GM19395 (cell line): ENCODE results near the gene TRIM40.
"Not testable (repeated sequence)": the region's sequence is repeated elsewhere in the genome, so short reads cannot be mapped to it uniquely, and the experiment has no call there.

ENCODE experiments used
- ATAC-seq: cut with Tn5 transposase; IDR thresholded peaks from one replicate; pipeline ENCODE4 v1.9.1; 2021; ENCODE audit warnings: mild to moderate bottlenecking, moderate library complexity; ENCODE audit not compliant: unreplicated experiment

TRIM40 gene

GRCh38 chr6:30162265-30163089, 26.5 kb downstream of the TRIM40 start:
- no peak for ATAC-seq

GRCh38 chr6:30163090-30163917, 27.4 kb downstream of the TRIM40 start, which contains the start of gene TRIM15:
Gene TRIM15, plus strand, starts transcription at chr6:30163546. Its CDS starts 139 bp downstream, at chr6:30163685.
- ATAC-seq = no peak

GRCh38 chr6:30163918-30164654, 28.1 kb downstream of the TRIM40 start:
- no peak for ATAC-seq

- no peak for ATAC-seq
These were observed 28.8 kb downstream of the TRIM40 start for GRCh38 chr6:30164714-30165113.

GRCh38 chr6:30165238-30165637, 29.3 kb downstream of the TRIM40 start:
- not testable (repeated sequence) for ATAC-seq

GRCh38 chr6:30167101-30167500, 31.2 kb downstream of the TRIM40 start:
- no peak for ATAC-seq

- no peak for ATAC-seq
These were observed 32.8 kb downstream of the TRIM40 start for GRCh38 chr6:30168741-30169140.

GRCh38 chr6:30169658-30170614, 34.0 kb downstream of the TRIM40 start:
- ATAC-seq = no peak

GRCh38 chr6:30171677-30172471, 35.9 kb downstream of the TRIM40 start:
- no peak for ATAC-seq

- ATAC-seq = no peak
These were observed 36.7 kb downstream of the TRIM40 start for GRCh38 chr6:30172681-30173080.

- no peak for ATAC-seq
These were observed 39.8 kb downstream of the TRIM40 start for GRCh38 chr6:30175765-30176164.

- ATAC-seq = no peak
These were observed 42.9 kb downstream of the TRIM40 start for GRCh38 chr6:30178837-30179236.

- ATAC-seq = no peak
These were observed 44.2 kb downstream of the TRIM40 start for GRCh38 chr6:30180145-30180544.

- ATAC-seq = no peak
These were observed 48.6 kb downstream of the TRIM40 start for GRCh38 chr6:30184417-30185031.

GRCh38 chr6:30185846-30186484, 50.0 kb downstream of the TRIM40 start:
- ATAC-seq = no peak

- no peak for ATAC-seq
These were observed 52.6 kb downstream of the TRIM40 start for GRCh38 chr6:30188541-30188940.

- no peak for ATAC-seq
These were observed 56.1 kb downstream of the TRIM40 start for GRCh38 chr6:30192076-30192475.
